Activated T-helper 2 cell treated with anti-CD3 and anti-CD28 coated beads, Interferon-gamma antibody, Interleukin-2, Interleukin-4, amounts not matched to agents 10 μg/mL and 5 μg/mL and 100 μg/mL, durations not matched to agents 14 hours and 24 hours and 36 hours (primary cell): ENCODE results near the gene KCTD20. TPM values are rescaled to one million over a fixed set of nuclear protein-coding genes. Genes with fewer than 3 reads are reported as not detected.

Experiments
- DNase-seq: peaks from one replicate; pipeline ENCODE4 v3.0.0; 2021; ENCODE audit warnings: low spot score
- H3K27ac Mint-ChIP-seq: one replicate; pipeline ENCODE4 v1.8.0; 2021; ENCODE audit warnings: mixed read lengths
- H3K27me3 Mint-ChIP-seq: one replicate; pipeline ENCODE4 v1.8.0; 2021; ENCODE audit warnings: low read depth, mixed read lengths
- H3K36me3 Mint-ChIP-seq: one replicate; pipeline ENCODE4 v1.8.0; 2021; ENCODE audit warnings: low read depth, mixed read lengths
- H3K4me1 Mint-ChIP-seq: one replicate; pipeline ENCODE4 v1.8.0; 2021; ENCODE audit warnings: low read depth, mixed read lengths
- H3K4me3 Mint-ChIP-seq: one replicate; pipeline ENCODE4 v1.8.0; 2021; ENCODE audit warnings: low read depth, mild to moderate bottlenecking, moderate library complexity, mixed read lengths
- H3K9me3 Mint-ChIP-seq: one replicate; pipeline ENCODE4 v1.8.0; 2021; ENCODE audit warnings: mixed read lengths
- intact Hi-C: fragments of 100-400 bp; cut with micrococcal nuclease; formaldehyde crosslinking; loops from one replicate; pipeline ENCODE4 v1.15.1; 2023
- total RNA-seq: library from RNA; stranded (reverse); gene quantifications from 2 replicates; pipeline ENCODE4 v1.2.3, GENCODE V29; 2022

KCTD20 gene
- total RNA-seq, 1 donor from 2014 or later, result 51.1 TPM

DNA sequence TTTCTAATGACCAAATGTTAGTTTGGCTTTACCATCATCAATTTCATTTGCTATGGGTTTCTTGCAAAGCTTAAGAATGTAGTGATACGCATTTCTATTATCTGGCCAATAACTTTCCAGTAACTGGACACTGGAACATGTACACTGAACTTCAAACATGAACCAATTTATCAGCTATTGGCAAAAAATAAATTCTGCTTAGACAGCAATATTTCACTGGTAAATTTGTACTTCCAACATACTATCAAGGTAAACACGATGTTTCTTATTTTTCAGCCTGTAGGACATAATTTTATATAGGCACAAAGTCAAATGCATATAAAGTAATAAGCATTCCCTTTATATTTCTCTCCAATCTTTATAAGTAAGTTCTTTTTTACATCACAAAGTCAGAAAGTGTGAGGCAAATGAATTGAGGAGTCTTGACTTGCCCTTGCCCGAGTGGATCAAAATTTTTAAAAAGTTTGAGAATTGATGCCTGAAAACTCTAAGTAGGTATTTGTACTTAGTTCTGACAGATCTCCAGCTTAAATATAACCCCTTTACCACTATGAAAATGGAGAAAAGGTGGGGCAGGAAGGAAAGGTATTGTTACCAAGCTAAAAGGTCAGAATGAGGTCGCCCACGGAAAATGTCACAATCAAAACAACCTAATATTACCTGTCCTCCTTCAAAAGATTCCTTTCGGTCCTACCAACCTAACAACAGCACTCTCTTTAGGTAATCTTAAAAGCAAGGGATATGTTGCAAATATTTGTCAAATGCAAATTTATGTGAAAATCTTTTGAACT is 63.1 kb downstream of the KCTD20 start:
- Mint-ChIP-seq H3K4me1 (peaks cover 6% of the 10 kb centered on the region), H3K9me3 (no peaks in the 10 kb centered on the region), H3K36me3 (peaks cover 67% of the 10 kb centered on the region), H3K4me3 (no peak overlapping the region), H3K27me3 (no peaks in the 10 kb centered on the region), H3K27ac (no peak overlapping the region)
- DNase-seq, result no peak
- intact Hi-C loops, result no loop called here

GRCh38 chr6:36506611-36507010 is 63.8 kb downstream of the KCTD20 start:
- intact Hi-C loops, result no loop called here
- no peak for DNase-seq
- H3K27ac Mint-ChIP-seq, result no peak overlapping the region
- peaks cover 6% of the 10 kb centered on the region for H3K4me1 Mint-ChIP-seq
- no peak overlapping the region for H3K4me3 Mint-ChIP-seq
- H3K36me3 Mint-ChIP-seq, result peaks cover 71% of the 10 kb centered on the region
- H3K9me3 Mint-ChIP-seq, result no peaks in the 10 kb centered on the region
- no peaks in the 10 kb centered on the region for H3K27me3 Mint-ChIP-seq

DNA sequence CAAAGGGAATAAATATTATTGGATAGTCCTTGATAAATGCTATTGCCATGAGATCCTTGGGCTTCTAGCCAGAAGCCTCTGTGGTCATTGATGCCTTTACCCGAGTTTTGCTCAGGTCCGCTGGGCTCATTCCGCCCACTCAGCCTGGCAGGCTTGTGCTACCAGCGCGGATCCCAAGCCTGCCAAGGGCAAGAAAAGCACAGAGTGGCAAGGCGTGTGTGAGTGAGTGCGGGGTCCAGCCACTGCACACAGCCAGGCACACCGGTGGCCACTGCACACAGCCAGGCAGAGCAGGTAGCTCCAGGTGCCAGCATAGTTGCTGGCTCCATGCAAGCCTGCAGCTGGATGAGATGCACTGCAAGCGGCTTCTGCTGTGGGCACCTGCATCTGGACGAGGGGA is 65.7 kb downstream of the KCTD20 start:
- intact Hi-C loops, result no loop called here
- Mint-ChIP-seq H3K4me3 (no peak overlapping the region), H3K9me3 (no peaks in the 10 kb centered on the region), H3K36me3 (peaks cover 72% of the 10 kb centered on the region), H3K27ac (no peak overlapping the region), H3K4me1 (peaks cover 6% of the 10 kb centered on the region), H3K27me3 (no peaks in the 10 kb centered on the region)
- no peak for DNase-seq

DNA sequence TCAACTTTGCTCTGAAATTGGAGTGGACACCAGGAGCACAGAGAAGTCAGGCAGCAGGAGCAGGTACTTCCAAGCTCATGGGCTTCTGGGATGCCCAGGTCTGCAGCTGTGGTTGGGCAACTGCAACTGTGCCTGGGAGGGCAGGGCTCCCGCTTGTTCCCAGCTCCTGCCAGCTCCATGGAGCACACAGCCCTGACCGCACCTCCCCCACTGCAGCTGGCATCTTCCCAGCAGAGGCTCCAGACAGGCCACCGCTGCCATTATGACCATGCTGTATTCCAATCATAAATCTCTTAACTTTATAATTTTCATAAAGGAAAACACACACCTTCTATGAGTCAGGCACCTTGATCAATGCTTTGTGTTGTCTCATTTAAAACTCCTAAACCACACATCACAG is 67.6 kb downstream of the KCTD20 start:
- H3K4me1 Mint-ChIP-seq, result peaks cover 6% of the 10 kb centered on the region
- H3K36me3 Mint-ChIP-seq, result peaks cover 74% of the 10 kb centered on the region
- H3K4me3 Mint-ChIP-seq, result no peak overlapping the region
- no peaks in the 10 kb centered on the region for H3K27me3 Mint-ChIP-seq
- no peak for DNase-seq
- H3K9me3 Mint-ChIP-seq, result no peaks in the 10 kb centered on the region
- intact Hi-C loops, result no loop called here
- no peak overlapping the region for H3K27ac Mint-ChIP-seq

DNA sequence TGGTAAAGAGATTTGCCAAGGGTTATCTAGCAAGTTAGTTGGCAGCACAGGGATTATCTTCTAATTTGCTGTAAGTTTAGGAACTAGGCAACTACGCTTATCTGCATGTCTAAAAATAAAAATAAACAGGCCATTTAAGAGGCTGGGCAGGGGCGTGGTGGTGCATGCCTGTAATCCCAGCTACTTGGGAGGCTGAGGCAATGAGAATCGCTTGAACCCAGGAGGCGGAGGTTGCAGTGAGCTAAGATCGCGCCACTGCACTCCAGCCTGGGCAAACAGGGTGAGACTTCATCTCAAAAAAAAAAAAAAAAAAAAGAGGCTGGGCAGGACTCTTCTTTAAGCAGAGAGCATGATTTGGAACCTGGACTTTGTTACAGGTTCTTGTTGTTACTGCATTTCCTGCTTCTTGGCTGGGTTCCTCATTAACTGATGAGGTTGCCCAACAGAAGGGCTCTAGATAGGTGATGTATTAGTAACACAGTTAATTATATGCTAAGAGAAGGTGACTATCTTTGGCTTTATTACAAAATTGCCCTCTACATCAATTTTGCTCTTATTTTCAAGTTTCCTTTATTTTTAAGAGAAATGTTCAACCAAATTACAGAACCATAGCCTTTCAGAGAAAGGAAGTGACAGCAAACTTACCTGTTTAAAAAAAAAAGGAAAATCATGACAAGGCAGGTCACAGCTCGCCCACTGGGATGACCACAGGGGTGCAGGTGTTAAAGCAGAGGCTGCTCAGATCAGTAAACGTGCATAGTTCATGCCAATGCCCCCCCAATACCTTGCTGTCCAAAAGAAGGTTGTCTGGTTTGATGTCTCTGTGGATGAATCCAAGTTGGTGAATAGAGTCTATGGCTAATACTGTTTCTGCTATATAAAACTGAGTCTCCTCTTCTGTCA is 72.0 kb downstream of the KCTD20 start:
- Mint-ChIP-seq H3K27me3 (no peaks in the 10 kb centered on the region), H3K4me3 (no peak overlapping the region), H3K4me1 (peaks cover 2% of the 10 kb centered on the region), H3K36me3 (peaks cover 71% of the 10 kb centered on the region), H3K27ac (no peak overlapping the region), H3K9me3 (no peaks in the 10 kb centered on the region)
- DNase-seq, result no peak
- intact Hi-C loops, result no loop called here

- intact Hi-C loops, result no loop called here
- Mint-ChIP-seq H3K27ac (no peak overlapping the region), H3K4me1 (peaks cover 2% of the 10 kb centered on the region), H3K36me3 (peaks cover 71% of the 10 kb centered on the region), H3K27me3 (no peaks in the 10 kb centered on the region), H3K9me3 (no peaks in the 10 kb centered on the region), H3K4me3 (no peak overlapping the region)
- DNase-seq, result no peak
Measured at GRCh38 chr6:36515844-36516243, 73.0 kb downstream of the KCTD20 start.

GRCh38 chr6:36516559-36516958 is 73.8 kb downstream of the KCTD20 start:
- peaks cover 2% of the 10 kb centered on the region for H3K4me1 Mint-ChIP-seq
- H3K4me3 Mint-ChIP-seq, result no peak overlapping the region
- H3K27me3 Mint-ChIP-seq, result no peaks in the 10 kb centered on the region
- peak overlapping the region; percentile 55 for H3K27ac Mint-ChIP-seq
- intact Hi-C loops, result no loop called here
- no peaks in the 10 kb centered on the region for H3K9me3 Mint-ChIP-seq
- peaks cover 70% of the 10 kb centered on the region for H3K36me3 Mint-ChIP-seq
- DNase-seq, result no peak

DNA sequence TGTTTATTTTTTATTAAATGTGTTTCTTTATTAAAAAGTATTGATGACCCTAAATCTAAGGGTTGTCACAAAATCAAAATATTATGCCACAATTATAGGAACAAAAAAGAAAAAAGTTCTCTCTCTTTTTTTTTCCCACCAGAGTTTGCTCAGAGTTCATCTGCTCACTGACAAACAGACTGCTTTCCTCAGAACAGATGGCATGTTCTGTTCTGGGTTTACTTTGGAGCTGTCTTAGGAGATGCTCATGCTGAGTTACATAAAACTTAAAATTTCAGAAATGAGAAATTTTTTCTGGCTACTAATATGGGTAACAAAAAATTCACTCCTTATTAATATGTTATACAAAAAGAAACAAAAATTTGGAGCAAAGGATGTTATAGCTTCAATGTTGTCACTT is 74.2 kb downstream of the KCTD20 start:
- Mint-ChIP-seq H3K4me1 (peaks cover 2% of the 10 kb centered on the region), H3K36me3 (peaks cover 70% of the 10 kb centered on the region), H3K9me3 (no peaks in the 10 kb centered on the region), H3K27me3 (no peaks in the 10 kb centered on the region), H3K4me3 (no peak overlapping the region), H3K27ac (no peak overlapping the region)
- DNase-seq, result no peak
- intact Hi-C loops, result no loop called here

GRCh38 chr6:36517408-36517807 is 74.6 kb downstream of the KCTD20 start:
- no peaks in the 10 kb centered on the region for H3K9me3 Mint-ChIP-seq
- peaks cover 2% of the 10 kb centered on the region for H3K4me1 Mint-ChIP-seq
- no peak overlapping the region for H3K27ac Mint-ChIP-seq
- peaks cover 70% of the 10 kb centered on the region for H3K36me3 Mint-ChIP-seq
- no peak overlapping the region for H3K4me3 Mint-ChIP-seq
- DNase-seq, result no peak
- intact Hi-C loops, result no loop called here
- H3K27me3 Mint-ChIP-seq, result no peaks in the 10 kb centered on the region

- Mint-ChIP-seq H3K27ac (no peak overlapping the region), H3K4me1 (peaks cover 2% of the 10 kb centered on the region), H3K36me3 (peaks cover 77% of the 10 kb centered on the region), H3K9me3 (no peaks in the 10 kb centered on the region), H3K27me3 (no peaks in the 10 kb centered on the region), H3K4me3 (no peak overlapping the region)
- DNase-seq, result no peak
- intact Hi-C loops, result no loop called here
Measured at GRCh38 chr6:36519352-36519751, 76.6 kb downstream of the KCTD20 start.

DNA sequence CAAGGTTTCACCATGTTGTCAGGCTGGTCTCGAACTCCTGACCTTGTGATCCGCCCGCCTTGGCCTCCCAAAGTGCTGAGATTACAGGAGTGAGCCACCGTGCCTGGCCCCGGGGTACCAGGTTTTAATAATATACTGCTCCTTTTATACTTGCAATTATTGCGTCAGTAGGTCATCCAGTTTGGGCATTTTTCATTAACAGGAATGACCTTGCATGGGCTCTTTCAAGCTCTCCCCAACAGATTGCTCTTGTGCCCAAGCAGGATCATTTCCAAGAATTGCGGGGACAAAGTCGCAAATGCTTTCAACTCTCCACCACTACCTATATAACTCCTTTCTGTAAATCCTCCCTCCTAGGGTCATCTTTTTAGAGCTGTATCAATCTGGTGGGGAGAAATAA is 80.7 kb downstream of the KCTD20 start:
- no peak for DNase-seq
- no peak overlapping the region for H3K4me3 Mint-ChIP-seq
- H3K36me3 Mint-ChIP-seq, result peaks cover 68% of the 10 kb centered on the region
- no peaks in the 10 kb centered on the region for H3K27me3 Mint-ChIP-seq
- H3K9me3 Mint-ChIP-seq, result no peaks in the 10 kb centered on the region
- H3K4me1 Mint-ChIP-seq, result peaks cover 8% of the 10 kb centered on the region
- no peak overlapping the region for H3K27ac Mint-ChIP-seq
- intact Hi-C loops, result no loop called here

DNA sequence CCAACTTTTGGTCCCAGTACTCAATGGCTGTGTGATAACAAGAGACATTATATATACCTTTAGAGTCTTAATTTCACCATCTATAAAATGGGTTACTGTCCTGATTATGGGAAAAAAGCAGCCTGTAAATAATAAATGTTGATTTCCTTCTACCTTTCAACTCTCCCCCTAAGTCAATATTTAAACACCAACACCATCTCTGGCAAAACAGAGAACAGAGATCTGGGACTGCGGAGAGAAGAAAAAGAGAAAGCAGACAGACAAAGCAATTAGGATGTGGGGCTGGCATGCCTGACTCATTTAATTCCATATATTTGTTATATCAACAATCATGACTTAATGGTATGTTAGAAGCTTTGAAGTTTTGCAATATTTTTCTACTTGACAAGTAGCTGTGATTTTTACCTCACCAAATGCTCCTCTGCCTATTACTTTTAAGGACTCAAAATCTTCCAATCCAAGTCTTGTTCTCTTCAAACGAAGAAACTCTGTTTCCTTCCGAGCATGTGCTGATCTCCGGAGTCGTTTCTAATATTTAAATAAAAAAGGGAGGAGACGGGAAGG is 81.2 kb downstream of the KCTD20 start:
- Mint-ChIP-seq H3K27me3 (no peaks in the 10 kb centered on the region), H3K27ac (no peak overlapping the region), H3K4me1 (peaks cover 9% of the 10 kb centered on the region), H3K9me3 (no peaks in the 10 kb centered on the region), H3K36me3 (peaks cover 64% of the 10 kb centered on the region), H3K4me3 (no peak overlapping the region)
- DNase-seq, result no peak
- intact Hi-C loops, result no loop called here

GRCh38 chr6:36524871-36525270 is 82.1 kb downstream of the KCTD20 start:
- H3K36me3 Mint-ChIP-seq, result peaks cover 67% of the 10 kb centered on the region
- intact Hi-C loops, result no loop called here
- no peaks in the 10 kb centered on the region for H3K27me3 Mint-ChIP-seq
- H3K27ac Mint-ChIP-seq, result no peak overlapping the region
- peaks cover 11% of the 10 kb centered on the region for H3K4me1 Mint-ChIP-seq
- no peak for DNase-seq
- H3K4me3 Mint-ChIP-seq, result no peak overlapping the region
- H3K9me3 Mint-ChIP-seq, result no peaks in the 10 kb centered on the region
